ENCODE measurements around the gene NXNL2. TPM values are rescaled to one million over a fixed set of nuclear protein-coding genes. Genes with fewer than 3 reads are reported as not detected.

NXNL2 gene
- total RNA-seq, 1 donor, result 1.1 TPM

DNA sequence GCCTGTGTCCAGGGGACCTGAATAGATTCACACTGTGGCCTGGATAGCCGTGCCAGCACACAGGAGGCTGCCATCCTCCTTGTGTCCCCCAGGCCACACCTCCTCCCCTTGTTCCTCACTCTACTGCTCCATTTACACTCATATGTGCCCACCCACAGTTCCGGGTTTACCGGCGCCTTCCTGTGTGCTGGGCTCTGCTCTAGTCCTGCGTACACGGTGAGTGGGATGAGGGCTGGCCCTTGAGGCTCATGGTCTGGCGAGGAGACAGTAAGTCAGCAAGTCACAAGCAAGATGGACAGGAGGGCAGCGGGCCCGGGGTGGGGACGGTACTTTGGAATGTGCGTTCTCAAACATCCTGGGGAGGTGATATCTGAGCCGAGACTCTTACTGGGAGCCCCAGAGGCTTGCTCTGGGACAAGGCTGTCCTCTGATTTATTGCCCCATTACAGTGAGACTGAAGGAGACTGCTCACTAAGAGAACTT is 32.4 kb upstream of the NXNL2 start:
- DNase-seq (ENCODE audit: low read depth), result no peak
- TF ChIP-seq, protein P1, sequence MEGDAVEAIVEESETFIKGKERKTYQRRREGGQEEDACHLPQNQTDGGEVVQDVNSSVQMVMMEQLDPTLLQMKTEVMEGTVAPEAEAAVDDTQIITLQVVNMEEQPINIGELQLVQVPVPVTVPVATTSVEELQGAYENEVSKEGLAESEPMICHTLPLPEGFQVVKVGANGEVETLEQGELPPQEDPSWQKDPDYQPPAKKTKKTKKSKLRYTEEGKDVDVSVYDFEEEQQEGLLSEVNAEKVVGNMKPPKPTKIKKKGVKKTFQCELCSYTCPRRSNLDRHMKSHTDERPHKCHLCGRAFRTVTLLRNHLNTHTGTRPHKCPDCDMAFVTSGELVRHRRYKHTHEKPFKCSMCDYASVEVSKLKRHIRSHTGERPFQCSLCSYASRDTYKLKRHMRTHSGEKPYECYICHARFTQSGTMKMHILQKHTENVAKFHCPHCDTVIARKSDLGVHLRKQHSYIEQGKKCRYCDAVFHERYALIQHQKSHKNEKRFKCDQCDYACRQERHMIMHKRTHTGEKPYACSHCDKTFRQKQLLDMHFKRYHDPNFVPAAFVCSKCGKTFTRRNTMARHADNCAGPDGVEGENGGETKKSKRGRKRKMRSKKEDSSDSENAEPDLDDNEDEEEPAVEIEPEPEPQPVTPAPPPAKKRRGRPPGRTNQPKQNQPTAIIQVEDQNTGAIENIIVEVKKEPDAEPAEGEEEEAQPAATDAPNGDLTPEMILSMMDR (IDR thresholded peaks at IDR 0.05; ENCODE audit: insufficient read depth, low read length), result no peak

DNA sequence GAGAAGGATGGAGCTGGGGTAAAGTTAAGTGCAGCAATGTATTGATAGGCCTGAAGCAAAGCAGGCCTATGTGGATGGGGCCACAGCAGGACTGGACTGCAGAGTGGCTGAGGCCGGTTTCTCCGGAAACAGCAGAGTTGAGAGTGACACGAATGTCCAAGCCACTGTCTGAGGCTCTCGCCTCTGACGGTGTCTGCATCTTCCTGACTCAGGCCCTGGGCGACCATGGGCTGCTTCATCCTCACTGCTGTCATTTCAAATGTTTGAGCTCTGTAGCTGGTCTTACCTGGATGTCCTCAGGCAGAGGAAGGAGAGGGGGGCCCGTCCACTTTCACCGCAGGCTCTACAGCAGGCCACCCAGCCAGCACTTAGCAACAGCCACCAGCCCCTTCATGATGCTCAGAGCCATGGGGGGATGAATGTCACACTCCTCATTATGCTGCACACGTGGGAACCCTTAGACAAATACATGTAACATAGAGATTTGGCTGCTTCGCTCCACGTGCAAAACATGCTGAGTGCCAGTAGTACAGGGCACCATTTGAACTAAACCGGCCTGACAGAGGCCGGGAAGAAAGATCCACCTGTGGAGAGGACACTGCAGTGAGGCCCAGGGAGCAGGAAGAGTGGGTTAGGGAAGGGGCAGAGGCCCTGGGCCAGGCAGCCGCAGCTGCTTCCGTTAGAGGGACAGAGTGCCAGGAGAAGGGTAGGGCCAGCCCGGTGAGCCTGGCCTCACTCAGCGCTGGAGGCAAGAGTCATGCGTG is 31.7 kb upstream of the NXNL2 start:
- TF ChIP-seq, protein P1 (IDR thresholded peaks at IDR 0.05; ENCODE audit: insufficient read depth, low read length), result no peak
- no peak overlapping the region for H3K4me3 ChIP-seq (ENCODE audit: low read depth, low read length)
- DNase-seq (ENCODE audit: low read depth), result no peak

More for the DNA sequence above, 32.4 kb upstream of the NXNL2 start:
- no peak overlapping the region for H3K4me3 ChIP-seq (ENCODE audit: low read depth, low read length)

DNA sequence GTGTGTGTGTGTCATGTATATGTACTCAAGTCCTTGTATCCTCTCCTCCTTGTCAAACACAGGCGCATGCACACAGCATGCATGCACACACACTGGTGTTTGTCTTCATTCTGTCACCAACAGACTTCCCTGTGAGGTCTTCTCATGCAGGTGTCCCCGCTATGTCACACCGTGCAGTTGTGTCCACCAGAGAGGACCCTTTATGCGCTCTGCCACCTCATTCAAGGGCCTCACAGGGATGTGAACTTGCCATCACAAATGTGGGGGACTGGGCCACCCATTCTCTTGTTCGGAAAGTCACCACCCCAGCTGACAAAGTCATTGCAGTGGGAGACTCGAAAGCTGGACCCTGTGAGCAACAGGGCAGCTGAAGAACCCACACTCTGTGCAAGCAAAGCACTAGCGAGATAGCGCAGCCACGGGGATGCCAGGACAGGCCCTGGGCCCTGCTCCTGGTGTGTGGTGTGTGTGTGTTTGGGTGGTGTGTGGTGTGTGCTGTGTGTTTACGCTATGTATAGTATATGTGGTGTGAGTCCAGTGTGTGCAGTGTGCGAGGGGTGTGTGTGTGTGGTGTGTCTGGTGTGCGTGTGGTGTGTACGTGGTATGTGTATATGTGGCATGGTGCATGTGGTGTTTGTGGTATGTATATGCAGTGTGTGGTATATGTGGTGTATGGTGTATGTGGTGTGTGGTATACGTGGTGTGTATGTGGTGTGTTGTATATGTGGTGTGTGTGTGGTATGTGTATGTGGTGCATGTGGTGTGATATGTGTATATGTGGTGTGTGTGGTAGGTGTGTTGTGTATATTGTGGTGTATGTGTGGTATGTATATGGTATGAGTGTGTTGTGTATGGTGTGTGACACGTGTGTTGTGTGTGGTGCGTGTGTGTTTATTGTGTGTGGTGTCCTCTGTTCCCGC is 30.9 kb upstream of the NXNL2 start:
- DNase-seq (ENCODE audit: low read depth), result no peak
- TF ChIP-seq, protein P1 (IDR thresholded peaks at IDR 0.05; ENCODE audit: insufficient read depth, low read length), result no peak
- no peak overlapping the region for H3K4me3 ChIP-seq (ENCODE audit: low read depth, low read length)

DNA sequence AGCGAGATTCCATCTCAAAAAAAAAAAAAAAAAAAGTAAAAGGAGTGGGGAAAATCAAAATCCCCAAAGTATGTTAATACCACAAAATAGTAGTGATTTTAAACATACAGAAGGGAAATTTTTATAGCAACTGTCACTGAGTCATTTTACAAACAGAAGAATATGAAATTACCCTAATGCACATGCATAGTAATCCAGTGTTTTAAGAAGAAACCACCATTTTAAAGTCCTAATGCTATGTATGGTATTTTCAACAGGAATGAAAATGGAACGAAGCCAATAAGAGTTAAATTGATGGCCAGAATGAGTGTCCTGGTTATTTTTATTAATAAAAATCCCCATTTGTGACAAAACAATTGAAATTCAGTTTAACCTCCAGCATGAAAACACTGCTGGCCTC is 26.7 kb upstream of the NXNL2 start:
- DNase-seq (ENCODE audit: low read depth), result no peak
- TF ChIP-seq, protein P1 (IDR thresholded peaks at IDR 0.05; ENCODE audit: insufficient read depth, low read length), result no peak
- no peak overlapping the region for H3K4me3 ChIP-seq (ENCODE audit: low read depth, low read length)

DNA sequence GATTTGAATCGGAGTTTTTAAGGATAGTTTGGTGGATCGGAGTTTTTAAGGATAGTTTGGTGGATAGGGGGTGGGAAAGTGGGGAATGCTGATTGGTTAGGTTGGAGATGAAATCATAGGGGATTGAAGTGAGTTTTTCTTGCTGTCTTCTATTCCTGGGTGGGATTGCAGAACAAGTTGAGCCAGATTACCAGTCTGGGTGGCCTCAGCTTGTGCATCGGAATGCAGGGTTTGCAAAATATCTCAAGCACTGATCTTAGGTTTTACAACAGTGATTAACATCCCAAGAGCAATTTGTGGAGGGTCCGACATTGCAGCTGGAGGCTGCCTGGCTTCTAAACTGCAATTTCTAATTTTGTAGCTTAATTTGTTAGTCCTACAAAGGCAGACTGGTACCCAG is 23.1 kb upstream of the NXNL2 start:
- DNase-seq (ENCODE audit: low read depth), result no peak
- TF ChIP-seq, protein P1 (IDR thresholded peaks at IDR 0.05; ENCODE audit: insufficient read depth, low read length), result no peak
- no peak overlapping the region for H3K4me3 ChIP-seq (ENCODE audit: low read depth, low read length)

DNA sequence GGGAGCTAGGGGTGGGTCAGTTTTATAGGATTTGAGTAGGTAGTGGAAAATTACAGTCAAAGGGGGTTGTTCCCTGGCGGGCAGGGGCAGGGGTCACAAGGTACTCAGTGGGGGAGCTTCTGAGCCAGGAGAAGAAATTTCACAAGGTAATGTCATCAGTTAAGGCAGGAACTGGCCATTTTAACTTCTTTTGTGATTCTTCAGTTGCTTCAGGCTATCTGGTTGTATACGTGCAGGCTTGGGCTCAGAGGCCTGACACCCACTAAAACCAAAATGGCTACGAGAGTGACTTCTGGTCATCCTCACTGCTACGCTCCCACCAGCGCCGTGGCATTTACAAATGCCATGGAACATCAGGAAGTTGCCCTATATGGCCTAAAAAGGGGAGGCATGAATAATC is 20.7 kb upstream of the NXNL2 start:
- TF ChIP-seq, protein P1 (IDR thresholded peaks at IDR 0.05; ENCODE audit: insufficient read depth, low read length), result no peak
- no peak overlapping the region for H3K4me3 ChIP-seq (ENCODE audit: low read depth, low read length)
- DNase-seq (ENCODE audit: low read depth), result no peak
